ENCODE measurements around the gene RSL1D1.
"Not testable (repeated sequence)": the region's sequence is repeated elsewhere in the genome, so short reads cannot be mapped to it uniquely, and the experiment has no call there.

The RSL1D1 gene

GRCh38 chr16:11819798-11820197 is 31.5 kb downstream of the RSL1D1 start:
- no peak overlapping the region for H3K27ac ChIP-seq (replicated peaks)
- peak in 1 of 2 experiments; percentile 81 for DNase-seq (ENCODE audit: low read depth in 1 of 2, low spot score in 1 of 2)
- TF ChIP-seq SPI1 (IDR thresholded peaks at IDR 0.05; ENCODE audit: borderline replicate concordance, low read depth) (peak; percentile 99), CTCF (IDR thresholded peaks at IDR 0.05; ENCODE audit: insufficient read depth, low read length) (no peak)
- H3K27me3 ChIP-seq (ENCODE audit: insufficient read depth, poor library complexity, severe bottlenecking), result no peaks in the 10 kb centered on the region
- H3K4me3 ChIP-seq (replicated peaks; ENCODE audit: insufficient read depth, low read length), result no peak overlapping the region

- H3K27ac ChIP-seq (replicated peaks); DNase-seq (ENCODE audit: low read depth in 1 of 2, low spot score in 1 of 2); H3K27me3 ChIP-seq (ENCODE audit: insufficient read depth, poor library complexity, severe bottlenecking); H3K4me3 ChIP-seq (replicated peaks; ENCODE audit: insufficient read depth, low read length): not testable (repeated sequence)
Measured at GRCh38 chr16:11818970-11819369, 32.4 kb downstream of the RSL1D1 start.

GRCh38 chr16:11816123-11816522 is 35.2 kb downstream of the RSL1D1 start:
- no peak overlapping the region for H3K4me3 ChIP-seq (replicated peaks; ENCODE audit: insufficient read depth, low read length)
- no peak overlapping the region for H3K27ac ChIP-seq (replicated peaks)
- TF ChIP-seq POLR2AphosphoS5 (IDR thresholded peaks at IDR 0.05; ENCODE audit: low read depth), result no peak
- TF ChIP-seq CTCF (IDR thresholded peaks at IDR 0.05; ENCODE audit: insufficient read depth, low read length), result no peak
- no peak for TF ChIP-seq REST (IDR thresholded peaks at IDR 0.05; ENCODE audit: insufficient replicate concordance, low read depth)
- no peak for TF ChIP-seq GABPA (IDR thresholded peaks at IDR 0.05; ENCODE audit: low read depth)
- no peak for TF ChIP-seq SPI1 (IDR thresholded peaks at IDR 0.05; ENCODE audit: borderline replicate concordance, low read depth)
- no peak for DNase-seq (ENCODE audit: low read depth in 1 of 2, low spot score in 1 of 2)
- H3K27me3 ChIP-seq (ENCODE audit: insufficient read depth, poor library complexity, severe bottlenecking), result no peaks in the 10 kb centered on the region

GRCh38 chr16:11814800-11815199 is 36.5 kb downstream of the RSL1D1 start:
- DNase-seq (ENCODE audit: low read depth in 1 of 2, low spot score in 1 of 2), result peak; percentile 76 to 86
- not testable (repeated sequence) for H3K27ac ChIP-seq (replicated peaks); H3K4me3 ChIP-seq (replicated peaks; ENCODE audit: insufficient read depth, low read length); H3K27me3 ChIP-seq (ENCODE audit: insufficient read depth, poor library complexity, severe bottlenecking)
- peak; percentile 67; the same call in 1 of the 2 replicates for TF ChIP-seq POLR2AphosphoS5 (IDR thresholded peaks at IDR 0.05; ENCODE audit: low read depth)
- peak; percentile 65 for TF ChIP-seq GABPA (IDR thresholded peaks at IDR 0.05; ENCODE audit: low read depth)

- Histone ChIP-seq H3K27me3 (ENCODE audit: insufficient read depth, poor library complexity, severe bottlenecking) (no peaks in the 10 kb centered on the region), H3K27ac (replicated peaks) (no peak overlapping the region), H3K4me3 (replicated peaks; ENCODE audit: insufficient read depth, low read length) (no peak overlapping the region)
- no peak for TF ChIP-seq REST (IDR thresholded peaks at IDR 0.05; ENCODE audit: insufficient replicate concordance, low read depth)
- TF ChIP-seq SPI1 (IDR thresholded peaks at IDR 0.05; ENCODE audit: borderline replicate concordance, low read depth), result no peak
- no peak for TF ChIP-seq CTCF (IDR thresholded peaks at IDR 0.05; ENCODE audit: insufficient read depth, low read length)
- TF ChIP-seq GABPA (IDR thresholded peaks at IDR 0.05; ENCODE audit: low read depth), result no peak
- no peak for TF ChIP-seq POLR2AphosphoS5 (IDR thresholded peaks at IDR 0.05; ENCODE audit: low read depth)
- no peak for DNase-seq (ENCODE audit: low read depth in 1 of 2, low spot score in 1 of 2)
Measured at GRCh38 chr16:11806721-11807120, 44.6 kb downstream of the RSL1D1 start.
